Astrocyte (in vitro differentiated cells and primary cell): Measurements from ENCODE around the gene KCNJ1. TPM values are rescaled to one million over a fixed set of nuclear protein-coding genes. Genes with fewer than 3 reads are reported as not detected.

Source experiments
- DNase-seq: peaks from one replicate; pipeline ENCODE4 v3.0.0-alpha.2; 2010; ENCODE audit warnings: low read depth
- FAIRE-seq: peaks from 2 replicates; lab custom pipeline; 2011; peaks lifted over from hg19 to GRCh38; lab: Jason Lieb, UNC
- H2AFZ ChIP-seq: 2 replicates; pipeline ENCODE4 v1.6.0; 2012; ENCODE audit warnings: low read depth, low read length, inconsistent platforms
- H3K27ac ChIP-seq: 2 replicates; pipeline ENCODE4 v1.5.1; 2011; ENCODE audit warnings: low read depth, low read length, inconsistent platforms
- H3K27me3 ChIP-seq: 2 replicates; pipeline ENCODE4 v1.6.0; 2011; ENCODE audit warnings: low read length, inconsistent platforms; ENCODE audit not compliant: insufficient read depth
- H3K36me3 ChIP-seq: 2 replicates; pipeline ENCODE4 v1.5.1; 2011; ENCODE audit warnings: low read length, inconsistent platforms; ENCODE audit not compliant: insufficient read depth
- H3K4me1 ChIP-seq: 2 replicates; pipeline ENCODE4 v1.5.1; 2011; ENCODE audit warnings: low read length, inconsistent platforms; ENCODE audit not compliant: insufficient read depth
- H3K4me2 ChIP-seq: 2 replicates; pipeline ENCODE4 v1.6.0; 2012; ENCODE audit warnings: low read length, inconsistent platforms
- H3K4me3 ChIP-seq: 2 replicates; pipeline ENCODE4 v1.5.1; 2011; ENCODE audit warnings: low read depth, mild to moderate bottlenecking, low read length, inconsistent platforms; ENCODE audit not compliant: insufficient read depth
- H3K79me2 ChIP-seq: 2 replicates; pipeline ENCODE4 v1.6.0; 2012; ENCODE audit warnings: mild to moderate bottlenecking, low read length, inconsistent platforms; ENCODE audit not compliant: insufficient read depth
- H3K9ac ChIP-seq: 2 replicates; pipeline ENCODE4 v1.6.0; 2012; ENCODE audit warnings: mild to moderate bottlenecking, low read length, inconsistent platforms
- H3K9me3 ChIP-seq: 2 replicates; pipeline ENCODE4 v1.5.1; 2012; ENCODE audit warnings: low read depth, mild to moderate bottlenecking, low read length, inconsistent platforms; ENCODE audit not compliant: insufficient read depth
- H4K20me1 ChIP-seq: 2 replicates; pipeline ENCODE4 v1.6.0; 2012; ENCODE audit warnings: low read length, inconsistent platforms; ENCODE audit not compliant: insufficient read depth
- H3K27ac Mint-ChIP-seq: one replicate; pipeline ENCODE4 v1.8.0; 2021; ENCODE audit warnings: mild to moderate bottlenecking, mixed read lengths; ENCODE audit not compliant: unreplicated experiment
- H3K27me3 Mint-ChIP-seq: one replicate; pipeline ENCODE4 v1.8.0; 2021; ENCODE audit warnings: low read depth, mixed read lengths; ENCODE audit not compliant: unreplicated experiment
- H3K36me3 Mint-ChIP-seq: one replicate; pipeline ENCODE4 v1.8.0; 2021; ENCODE audit warnings: low read depth, mixed read lengths; ENCODE audit not compliant: unreplicated experiment
- H3K4me1 Mint-ChIP-seq: one replicate; pipeline ENCODE4 v1.8.0; 2021; ENCODE audit warnings: low read depth, mixed read lengths; ENCODE audit not compliant: unreplicated experiment
- H3K4me3 Mint-ChIP-seq: one replicate; pipeline ENCODE4 v1.8.0; 2021; ENCODE audit warnings: mild to moderate bottlenecking, moderate library complexity, mixed read lengths; ENCODE audit not compliant: unreplicated experiment
- H3K9me3 Mint-ChIP-seq: one replicate; pipeline ENCODE4 v1.8.0; 2021; ENCODE audit warnings: mild to moderate bottlenecking, mixed read lengths; ENCODE audit not compliant: unreplicated experiment
- EZH2 ChIP-seq: IDR thresholded peaks from 2 replicates; pipeline ENCODE4 v1.6.1; 2012; ENCODE audit warnings: mild to moderate bottlenecking, low read length, inconsistent platforms; ENCODE audit not compliant: insufficient read depth
- total RNA-seq: library from RNA; stranded (reverse); gene quantifications from 2 replicates; pipeline ENCODE4 v1.2.1, GENCODE V29; 2021
- TF ChIP-seq, protein P1 (sequence below): IDR thresholded peaks from 2 replicates; pipeline ENCODE4 v1.5.1; 2011; ENCODE audit warnings: low read depth, mild to moderate bottlenecking, inconsistent platforms, low read length, moderate library complexity; ENCODE audit not compliant: insufficient read depth

KCNJ1 gene
- total RNA-seq, 1 donor from 2014 or later = not detected

DNA sequence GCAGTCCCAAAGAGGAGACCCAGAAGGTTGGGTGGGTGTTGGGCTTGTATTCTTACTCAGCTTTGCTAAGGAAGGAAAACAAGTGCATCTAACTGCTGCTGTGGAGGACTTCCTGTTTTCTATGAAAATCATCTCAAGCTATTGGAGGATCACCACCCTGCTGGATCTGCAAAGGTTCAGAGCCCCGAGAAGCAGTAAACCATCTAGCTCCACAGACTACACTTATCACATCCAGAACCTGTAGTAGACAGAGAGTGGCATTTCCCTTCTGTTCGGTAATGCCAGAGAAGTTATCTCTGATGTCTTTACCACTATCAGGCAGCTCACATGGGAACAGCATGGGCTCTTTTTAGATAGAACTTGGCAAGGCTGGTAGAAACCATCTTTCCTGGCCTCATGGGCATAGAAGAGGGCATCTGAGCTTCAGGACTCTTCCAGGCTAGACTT is 21.7 kb downstream of the KCNJ1 start:
- no peaks in the 10 kb centered on the region for H3K36me3 Mint-ChIP-seq
- no peak overlapping the region for H2AFZ ChIP-seq
- no peaks in the 10 kb centered on the region for H3K4me1 ChIP-seq
- no peaks in the 10 kb centered on the region for H3K9me3 ChIP-seq
- peaks cover 18% of the 10 kb centered on the region for H3K27me3 Mint-ChIP-seq
- H3K36me3 ChIP-seq = no peaks in the 10 kb centered on the region
- peaks cover 2% of the 10 kb centered on the region for H3K9me3 Mint-ChIP-seq
- H3K27ac Mint-ChIP-seq = no peak overlapping the region
- H3K27me3 ChIP-seq = peaks cover 6% of the 10 kb centered on the region
- H3K27ac ChIP-seq = no peak overlapping the region
- no peaks in the 10 kb centered on the region for H3K79me2 ChIP-seq
- no peak for TF ChIP-seq EZH2
- TF ChIP-seq, protein P1, sequence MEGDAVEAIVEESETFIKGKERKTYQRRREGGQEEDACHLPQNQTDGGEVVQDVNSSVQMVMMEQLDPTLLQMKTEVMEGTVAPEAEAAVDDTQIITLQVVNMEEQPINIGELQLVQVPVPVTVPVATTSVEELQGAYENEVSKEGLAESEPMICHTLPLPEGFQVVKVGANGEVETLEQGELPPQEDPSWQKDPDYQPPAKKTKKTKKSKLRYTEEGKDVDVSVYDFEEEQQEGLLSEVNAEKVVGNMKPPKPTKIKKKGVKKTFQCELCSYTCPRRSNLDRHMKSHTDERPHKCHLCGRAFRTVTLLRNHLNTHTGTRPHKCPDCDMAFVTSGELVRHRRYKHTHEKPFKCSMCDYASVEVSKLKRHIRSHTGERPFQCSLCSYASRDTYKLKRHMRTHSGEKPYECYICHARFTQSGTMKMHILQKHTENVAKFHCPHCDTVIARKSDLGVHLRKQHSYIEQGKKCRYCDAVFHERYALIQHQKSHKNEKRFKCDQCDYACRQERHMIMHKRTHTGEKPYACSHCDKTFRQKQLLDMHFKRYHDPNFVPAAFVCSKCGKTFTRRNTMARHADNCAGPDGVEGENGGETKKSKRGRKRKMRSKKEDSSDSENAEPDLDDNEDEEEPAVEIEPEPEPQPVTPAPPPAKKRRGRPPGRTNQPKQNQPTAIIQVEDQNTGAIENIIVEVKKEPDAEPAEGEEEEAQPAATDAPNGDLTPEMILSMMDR = no peak
- H3K4me2 ChIP-seq = no peak overlapping the region
- no peak overlapping the region for H3K4me3 ChIP-seq
- FAIRE-seq (no peak), DNase-seq (no peak)
- H3K4me1 Mint-ChIP-seq = no peaks in the 10 kb centered on the region
- H3K4me3 Mint-ChIP-seq = no peak overlapping the region
- H4K20me1 ChIP-seq = no peaks in the 10 kb centered on the region
- no peak overlapping the region for H3K9ac ChIP-seq

DNA sequence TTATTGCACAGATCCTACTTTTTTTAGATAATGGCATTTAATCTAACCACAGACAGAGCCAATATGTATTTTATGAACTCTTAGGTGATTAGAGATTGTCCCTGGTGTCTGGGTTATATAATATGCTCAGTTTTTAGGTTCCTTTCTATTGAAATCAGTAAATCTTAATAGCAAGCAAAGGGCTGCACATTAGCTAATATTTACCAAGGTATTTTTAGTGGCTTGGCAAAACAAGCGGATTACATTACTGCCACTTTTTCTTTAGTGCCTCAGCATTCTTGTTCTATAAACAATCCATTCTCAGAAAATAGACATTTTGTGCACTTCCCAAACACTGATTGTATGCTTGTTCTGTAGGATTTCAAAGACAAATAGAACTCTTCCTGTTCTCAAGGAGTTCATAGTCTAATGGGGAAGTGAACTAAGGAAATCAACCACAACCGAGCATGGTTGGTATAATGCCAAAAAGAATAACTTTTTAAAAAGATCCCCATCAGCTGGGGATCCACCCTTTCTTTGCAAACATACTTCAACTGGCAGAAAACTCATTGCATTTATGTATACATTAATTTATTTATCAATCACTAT is 23.8 kb downstream of the KCNJ1 start:
- no peaks in the 10 kb centered on the region for H3K4me1 Mint-ChIP-seq
- no peak overlapping the region for H3K27ac ChIP-seq
- no peak overlapping the region for H3K4me3 ChIP-seq
- no peak overlapping the region for H3K4me3 Mint-ChIP-seq
- no peaks in the 10 kb centered on the region for H3K79me2 ChIP-seq
- no peaks in the 10 kb centered on the region for H3K36me3 ChIP-seq
- DNase-seq (no peak), FAIRE-seq (no peak)
- no peaks in the 10 kb centered on the region for H3K9me3 ChIP-seq
- no peaks in the 10 kb centered on the region for H3K36me3 Mint-ChIP-seq
- no peak overlapping the region for H3K9ac ChIP-seq
- no peak overlapping the region for H2AFZ ChIP-seq
- peaks cover 12% of the 10 kb centered on the region for H3K27me3 ChIP-seq
- H4K20me1 ChIP-seq = no peaks in the 10 kb centered on the region
- H3K27me3 Mint-ChIP-seq = peaks cover 16% of the 10 kb centered on the region
- no peak overlapping the region for H3K4me2 ChIP-seq
- no peaks in the 10 kb centered on the region for H3K4me1 ChIP-seq
- peaks cover 4% of the 10 kb centered on the region for H3K9me3 Mint-ChIP-seq
- no peak for TF ChIP-seq EZH2
- TF ChIP-seq, protein P1 = no peak
- no peak overlapping the region for H3K27ac Mint-ChIP-seq

DNA sequence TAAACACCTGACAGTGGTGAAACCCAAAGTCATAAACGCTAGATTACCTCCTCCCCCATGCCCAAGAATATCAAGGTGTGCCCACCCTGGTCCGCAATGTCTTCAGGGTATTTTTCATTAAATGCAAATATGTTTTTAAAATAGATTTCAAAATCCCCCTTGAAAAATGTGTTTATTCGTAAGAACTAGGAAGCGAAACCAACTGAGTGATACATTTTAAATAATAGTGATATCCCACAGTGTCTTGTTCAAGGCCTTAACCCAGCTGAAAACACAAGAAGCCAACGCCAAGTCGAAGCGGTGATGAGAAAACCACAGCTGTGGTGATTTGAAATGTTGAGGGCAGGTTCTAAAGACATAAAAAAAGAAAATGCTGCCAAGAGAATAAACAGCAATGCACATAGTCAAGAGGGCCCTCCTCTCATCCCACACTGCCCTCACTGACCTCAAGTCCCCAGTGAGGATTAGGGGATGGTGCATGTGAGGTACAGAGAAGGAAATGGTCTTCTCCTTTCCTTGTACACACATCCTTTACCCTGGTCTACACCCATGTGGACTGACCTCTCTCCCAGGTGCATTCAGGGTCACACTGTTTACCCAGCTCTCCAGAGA is 25.5 kb downstream of the KCNJ1 start:
- H3K79me2 ChIP-seq = no peaks in the 10 kb centered on the region
- no peaks in the 10 kb centered on the region for H3K36me3 ChIP-seq
- no peaks in the 10 kb centered on the region for H3K36me3 Mint-ChIP-seq
- DNase-seq (no peak), FAIRE-seq (no peak)
- H3K27me3 Mint-ChIP-seq = peaks cover 15% of the 10 kb centered on the region
- H3K27me3 ChIP-seq = peaks cover 12% of the 10 kb centered on the region
- no peak overlapping the region for H3K4me3 Mint-ChIP-seq
- H3K9me3 ChIP-seq = no peaks in the 10 kb centered on the region
- H4K20me1 ChIP-seq = no peaks in the 10 kb centered on the region
- H3K9ac ChIP-seq = no peak overlapping the region
- TF ChIP-seq, protein P1 = no peak
- no peak for TF ChIP-seq EZH2
- H3K4me1 Mint-ChIP-seq = no peaks in the 10 kb centered on the region
- H3K9me3 Mint-ChIP-seq = peaks cover 4% of the 10 kb centered on the region
- H2AFZ ChIP-seq = no peak overlapping the region
- no peak overlapping the region for H3K27ac ChIP-seq
- no peak overlapping the region for H3K4me3 ChIP-seq
- H3K4me2 ChIP-seq = no peak overlapping the region
- H3K4me1 ChIP-seq = no peaks in the 10 kb centered on the region
- no peak overlapping the region for H3K27ac Mint-ChIP-seq
